Hematopoietic multipotent progenitor cell treated with erythropoietin and hydrocortisone succinate and interleukin-3 and kit ligand, for 17 days (in vitro differentiated cells): ENCODE measurements around the gene SERPINB10.
"Not testable (repeated sequence)": the region's sequence is repeated elsewhere in the genome, so short reads cannot be mapped to it uniquely, and the experiment has no call there.

Source experiments
- DNase-seq: peaks from one replicate; pipeline ENCODE4 v3.0.0-alpha.2; 2015; ENCODE audit warnings: low spot score

SERPINB10 gene

DNA sequence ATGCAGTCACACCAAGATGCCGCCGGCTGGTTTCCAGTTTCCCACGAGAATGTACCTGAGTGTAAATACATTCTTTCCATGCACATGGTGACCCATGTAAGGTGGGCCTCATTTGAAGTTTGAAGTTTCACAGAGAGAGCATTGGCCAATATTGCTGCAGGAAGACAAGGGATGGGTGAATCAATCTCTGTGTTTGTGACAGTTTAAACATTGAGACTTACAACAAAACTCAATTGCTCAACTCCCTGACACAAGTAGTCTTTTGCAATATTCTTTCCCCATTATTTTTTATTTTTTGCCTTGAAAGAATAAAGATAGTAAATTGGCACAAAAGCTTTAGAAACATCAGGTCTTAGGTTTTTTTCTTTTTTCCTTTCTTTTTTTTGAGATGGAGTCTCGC lies 15.2 kb upstream of the SERPINB10 start:
- no peak for DNase-seq

GRCh38 chr18:63894106-63894772 lies 13.5 kb upstream of the SERPINB10 start:
- no peak for DNase-seq

GRCh38 chr18:63895190-63895589 lies 12.6 kb upstream of the SERPINB10 start:
- DNase-seq = no peak

DNA sequence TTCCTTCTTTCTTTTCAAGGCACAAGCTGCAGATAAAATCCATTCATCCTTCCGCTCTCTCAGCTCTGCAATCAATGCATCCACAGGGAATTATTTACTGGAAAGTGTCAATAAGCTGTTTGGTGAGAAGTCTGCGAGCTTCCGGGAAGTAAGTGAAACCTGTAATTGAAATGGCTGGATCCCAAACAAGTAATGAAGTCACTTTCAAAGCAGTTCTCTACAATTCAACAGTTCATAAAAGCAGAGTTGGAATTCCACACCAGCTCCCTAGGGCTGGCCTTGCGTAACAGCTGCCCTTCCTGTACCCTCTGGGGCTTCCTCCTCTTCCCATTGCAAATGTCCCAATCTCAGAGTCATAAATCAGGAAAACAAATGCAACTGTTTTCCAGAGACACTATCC lies 10.7 kb upstream of the SERPINB10 start:
- DNase-seq = no peak

DNA sequence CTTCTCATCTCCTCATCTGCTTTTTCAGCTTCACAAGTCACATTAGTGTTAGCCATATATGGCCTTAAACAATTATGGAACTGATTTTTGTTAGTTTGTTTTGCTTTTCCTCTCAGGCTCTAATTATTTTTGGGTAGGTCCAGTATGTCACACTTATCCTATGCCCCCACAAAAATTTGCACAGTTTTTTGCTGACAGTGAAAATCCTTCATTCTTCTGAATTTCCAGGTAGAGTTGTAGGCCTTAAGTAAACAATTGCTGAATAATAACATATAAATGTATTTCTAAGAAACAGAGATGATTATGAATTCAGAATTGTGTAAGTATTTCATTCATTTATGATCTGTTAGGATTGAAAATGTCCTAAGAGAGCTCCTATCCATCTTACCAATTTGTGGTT lies 8.6 kb upstream of the SERPINB10 start:
- no peak for DNase-seq

- DNase-seq = no peak
Observed at GRCh38 chr18:63903851-63904570, 3.7 kb upstream of the SERPINB10 start.

DNA sequence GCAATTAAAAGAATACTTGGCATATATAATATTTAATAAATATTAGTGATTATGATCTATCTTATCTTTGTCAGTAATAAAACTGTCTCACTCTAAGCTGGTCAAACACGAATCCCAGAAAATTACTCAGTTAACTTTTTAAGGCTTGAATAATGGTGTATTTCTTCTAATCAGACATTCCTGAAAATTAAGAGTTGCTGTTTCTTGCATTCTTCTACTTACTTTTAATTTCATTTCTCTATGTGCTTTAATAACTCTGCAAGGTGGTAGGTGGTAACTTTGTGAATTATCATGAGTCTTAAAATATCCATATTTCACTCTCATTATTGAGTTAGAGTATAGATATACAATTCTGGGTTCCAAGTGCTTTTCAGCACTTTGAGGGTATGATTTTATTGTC lies 3.1 kb upstream of the SERPINB10 start:
- DNase-seq = no peak

GRCh38 chr18:63905361-63905760 lies 2.4 kb upstream of the SERPINB10 start:
- no peak for DNase-seq

DNA sequence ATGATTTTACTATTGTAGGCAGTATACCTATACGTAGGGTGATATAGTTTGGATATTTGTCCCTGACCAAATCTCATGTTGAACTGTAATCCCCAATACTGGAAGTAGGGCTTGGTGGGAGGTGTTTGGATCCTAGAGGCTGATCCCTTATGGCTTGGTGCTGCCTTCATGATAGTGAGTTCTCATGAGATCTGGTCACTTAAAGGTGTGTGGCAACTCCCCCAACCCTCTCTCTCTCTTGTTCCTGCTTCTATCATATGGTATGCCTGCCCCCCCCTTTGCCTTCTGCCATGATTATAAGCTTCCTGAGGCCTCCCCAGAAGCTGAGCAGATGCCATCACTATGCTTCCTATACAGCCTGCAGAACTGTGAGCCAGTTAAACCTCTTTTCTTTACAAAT lies 1.7 kb upstream of the SERPINB10 start:
- no peak for DNase-seq

- no peak for DNase-seq
Observed at GRCh38 chr18:63908858-63909257, 1.1 kb downstream of the SERPINB10 start.

- DNase-seq = no peak
Observed at GRCh38 chr18:63909870-63910269, 2.1 kb downstream of the SERPINB10 start.

DNA sequence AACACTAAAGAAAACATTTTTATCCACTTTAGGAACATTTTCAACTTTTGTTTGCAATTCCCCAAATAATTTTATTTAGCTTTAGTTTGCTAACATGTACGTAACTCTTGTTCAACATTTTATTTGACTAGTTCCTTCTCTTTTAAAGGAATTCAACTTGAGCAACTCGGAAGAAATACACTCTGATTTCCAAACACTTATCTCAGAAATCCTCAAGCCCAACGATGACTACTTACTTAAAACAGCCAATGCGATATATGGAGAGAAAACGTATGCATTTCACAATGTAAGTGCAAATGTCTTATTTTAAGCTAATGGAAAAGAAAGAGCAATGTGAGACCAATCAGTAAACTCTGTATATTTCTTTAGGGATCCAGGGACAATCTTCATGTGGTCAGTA lies 10.1 kb downstream of the SERPINB10 start:
- no peak for DNase-seq

GRCh38 chr18:63922049-63922448 lies 14.3 kb downstream of the SERPINB10 start:
- no peak for DNase-seq

DNA sequence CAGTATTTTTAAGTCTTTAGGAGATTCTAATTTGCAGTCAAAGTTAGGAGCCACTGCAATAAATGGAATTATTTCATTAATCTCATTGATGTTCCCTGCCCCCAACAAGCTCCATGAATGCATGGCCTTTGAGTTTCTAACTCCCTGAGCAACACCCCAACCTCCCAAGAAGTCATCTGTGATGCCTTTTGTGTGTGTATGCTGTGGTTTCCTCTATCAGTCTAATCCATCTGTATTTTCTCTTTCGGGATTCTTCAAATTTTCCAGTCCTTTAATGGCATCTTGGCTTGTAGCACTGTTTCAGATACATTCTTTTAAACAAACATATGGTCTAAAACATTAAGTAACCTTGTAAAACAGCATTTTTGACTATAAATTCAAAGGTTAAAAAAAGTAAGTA lies 16.8 kb downstream of the SERPINB10 start:
- no peak for DNase-seq

DNA sequence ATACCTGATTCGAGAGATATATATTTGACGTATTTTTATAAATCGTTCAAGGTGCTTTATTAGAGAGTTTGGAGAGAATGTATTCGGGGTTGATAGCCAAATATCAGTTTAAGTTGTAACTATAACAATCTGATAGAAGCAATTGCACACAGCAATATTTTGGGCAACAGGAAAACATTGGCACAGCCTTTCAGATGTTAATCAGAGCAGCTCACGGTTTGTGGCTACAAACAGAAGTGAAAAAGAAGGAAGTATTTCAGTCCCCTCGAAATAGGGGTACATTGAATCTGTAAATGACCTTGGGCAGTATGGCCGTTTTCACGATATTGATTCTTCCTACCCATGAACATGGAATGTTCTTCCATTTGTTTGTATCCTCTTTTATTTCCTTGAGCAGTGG lies 20.6 kb downstream of the SERPINB10 start:
- DNase-seq = no peak

- DNase-seq = not testable (repeated sequence)
Observed at GRCh38 chr18:63929369-63929768, 21.6 kb downstream of the SERPINB10 start.

DNA sequence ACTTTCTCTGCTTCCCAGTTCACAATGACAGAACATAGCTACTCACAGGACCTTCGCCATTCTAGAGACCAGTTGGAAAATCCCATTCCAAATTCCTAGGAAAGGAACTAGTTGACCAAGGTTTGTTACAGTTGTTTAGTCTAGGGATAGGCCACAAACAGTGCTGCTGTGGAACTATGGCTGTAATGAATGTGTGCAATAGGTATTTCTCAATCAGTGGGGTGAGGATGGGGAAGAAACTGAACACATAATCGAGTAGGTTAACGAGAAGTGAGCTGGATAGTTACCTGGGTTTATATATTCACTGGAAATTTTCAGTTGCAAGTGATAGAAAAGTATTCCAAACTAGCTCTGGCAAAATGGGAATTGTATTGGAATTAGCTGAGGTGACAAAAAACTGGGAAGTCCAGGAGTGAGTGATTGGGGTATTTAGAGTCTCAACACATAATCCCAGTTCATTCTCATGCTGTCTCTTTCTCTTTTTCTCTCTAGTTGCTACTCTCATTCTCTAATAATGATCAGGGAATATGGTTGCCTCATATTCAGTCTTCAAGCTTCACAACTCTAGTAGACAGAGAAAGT lies 23.1 kb downstream of the SERPINB10 start:
- DNase-seq = no peak

- DNase-seq = no peak
Observed at GRCh38 chr18:63936156-63936931, 28.6 kb downstream of the SERPINB10 start.

DNA sequence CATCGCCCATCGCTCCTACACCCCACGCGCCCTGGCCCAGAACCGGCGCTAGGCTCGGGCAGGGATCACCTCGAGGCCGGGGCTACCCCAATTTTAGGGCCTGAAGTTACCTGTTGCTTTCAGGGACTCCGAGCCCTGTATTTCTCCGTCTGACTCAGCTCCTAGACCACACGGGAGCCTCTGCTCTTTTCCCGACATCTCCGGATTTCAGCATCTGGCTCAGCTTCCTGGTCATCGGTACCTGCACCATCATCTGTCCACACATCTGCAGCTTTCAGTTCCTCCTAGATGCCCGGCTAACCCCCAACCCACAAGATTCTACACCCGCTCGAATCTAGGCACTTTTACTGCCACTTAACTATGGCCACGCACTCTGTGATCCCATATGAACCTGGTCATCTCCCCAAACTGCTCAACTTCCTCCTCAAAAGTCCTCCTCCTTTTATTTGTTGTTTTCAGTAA lies 29.2 kb downstream of the SERPINB10 start:
- no peak for DNase-seq

GRCh38 chr18:63940008-63940407 lies 32.2 kb downstream of the SERPINB10 start:
- no peak for DNase-seq

DNA sequence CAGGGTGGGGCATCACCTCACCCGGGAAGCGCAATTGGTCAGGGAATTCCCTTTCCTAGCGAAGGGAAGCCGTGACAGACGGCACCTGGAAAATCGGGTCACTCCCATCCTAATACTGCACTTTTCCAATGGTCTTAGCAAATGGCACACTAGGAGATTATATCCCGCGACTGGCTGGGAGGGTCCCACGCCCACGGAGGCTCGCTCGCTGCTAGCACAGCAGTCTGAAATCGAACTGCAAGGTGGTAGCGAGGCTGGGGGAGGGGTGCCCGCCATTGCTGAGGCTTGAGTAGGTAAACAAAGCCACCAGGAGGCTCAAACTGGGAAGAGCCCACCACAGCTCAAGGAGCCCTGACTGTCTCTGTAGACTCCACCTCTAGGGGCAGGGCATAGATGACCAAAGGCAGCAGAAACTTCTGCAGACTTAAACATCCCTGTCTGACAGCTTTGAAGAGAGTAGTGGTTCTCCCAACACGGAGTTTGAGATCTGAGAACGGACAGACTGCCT lies 32.8 kb downstream of the SERPINB10 start:
- not testable (repeated sequence) for DNase-seq

GRCh38 chr18:63947051-63947790 lies 39.5 kb downstream of the SERPINB10 start:
- DNase-seq = no peak
